WERI-Rb-1 (cell line): ENCODE measurements around the gene EXTL1.

Experiments used
- DNase-seq: peaks from one replicate; pipeline ENCODE4 v3.0.0-alpha.2; 2020
- H3K27ac ChIP-seq: fragments of 250-450 bp; sonication (Bioruptor Pico); 2 replicates; pipeline ENCODE4 v1.5.1; 2020; ENCODE audit warnings: mild to moderate bottlenecking, moderate library complexity
- H3K27me3 ChIP-seq: fragments of 250-450 bp; sonication (Bioruptor Pico); 2 replicates; pipeline ENCODE4 v1.5.1; 2021; ENCODE audit warnings: mild to moderate bottlenecking, low read depth, moderate library complexity; ENCODE audit not compliant: insufficient read depth, severe bottlenecking
- H3K36me3 ChIP-seq: fragments of 250-450 bp; sonication (Bioruptor Pico); 2 replicates; pipeline ENCODE4 v1.5.1; 2020; ENCODE audit warnings: mild to moderate bottlenecking, moderate library complexity
- H3K4me3 ChIP-seq: 2 replicates; pipeline ENCODE4 v1.5.1; 2011; ENCODE audit warnings: low read depth, mild to moderate bottlenecking, control low read depth, low read length
- H3K9me3 ChIP-seq: fragments of 250-450 bp; sonication (Bioruptor Pico); 2 replicates; pipeline ENCODE4 v1.5.1; 2021; ENCODE audit warnings: mild to moderate bottlenecking, moderate library complexity; ENCODE audit not compliant: severe bottlenecking
- CTCF ChIP-seq: IDR thresholded peaks from 2 replicates; pipeline ENCODE4 v1.5.1; 2011; ENCODE audit warnings: low read depth, mild to moderate bottlenecking, control low read depth, inconsistent platforms, low read length

EXTL1 gene

GRCh38 chr1:26029054-26029863 is 7.7 kb downstream of the EXTL1 start:
- H3K9me3 ChIP-seq, result no peaks in the 10 kb centered on the region
- H3K27me3 ChIP-seq, result no peaks in the 10 kb centered on the region
- H3K4me3 ChIP-seq, result no peak overlapping the region
- no peak for DNase-seq
- TF ChIP-seq CTCF, result no peak
- H3K36me3 ChIP-seq, result no peaks in the 10 kb centered on the region
- no peak overlapping the region for H3K27ac ChIP-seq

GRCh38 chr1:26029864-26030481 is 8.4 kb downstream of the EXTL1 start:
- TF ChIP-seq CTCF, result peak; percentile 43
- H3K36me3 ChIP-seq, result no peaks in the 10 kb centered on the region
- H3K27me3 ChIP-seq, result no peaks in the 10 kb centered on the region
- no peak overlapping the region for H3K4me3 ChIP-seq
- DNase-seq, result peak; percentile 34
- H3K9me3 ChIP-seq, result no peaks in the 10 kb centered on the region
- H3K27ac ChIP-seq, result no peak overlapping the region

GRCh38 chr1:26031196-26031595 is 9.6 kb downstream of the EXTL1 start:
- no peak overlapping the region for H3K27ac ChIP-seq
- DNase-seq, result no peak
- H3K36me3 ChIP-seq, result no peaks in the 10 kb centered on the region
- no peaks in the 10 kb centered on the region for H3K9me3 ChIP-seq
- TF ChIP-seq CTCF, result no peak
- H3K4me3 ChIP-seq, result no peak overlapping the region
- H3K27me3 ChIP-seq, result no peaks in the 10 kb centered on the region

- Histone ChIP-seq H3K9me3 (no peaks in the 10 kb centered on the region), H3K27me3 (no peaks in the 10 kb centered on the region), H3K4me3 (no peak overlapping the region), H3K27ac (no peak overlapping the region), H3K36me3 (no peaks in the 10 kb centered on the region)
- no peak for DNase-seq
- no peak for TF ChIP-seq CTCF
Observed at GRCh38 chr1:26031611-26032220, 10.1 kb downstream of the EXTL1 start.

- no peaks in the 10 kb centered on the region for H3K27me3 ChIP-seq
- H3K36me3 ChIP-seq, result no peaks in the 10 kb centered on the region
- no peak overlapping the region for H3K4me3 ChIP-seq
- H3K9me3 ChIP-seq, result no peaks in the 10 kb centered on the region
- no peak overlapping the region for H3K27ac ChIP-seq
- DNase-seq, result no peak
- no peak for TF ChIP-seq CTCF
Observed at GRCh38 chr1:26032656-26033357, 11.2 kb downstream of the EXTL1 start.
